Activated CD4-positive, alpha-beta T cell treated with anti-CD3 and anti-CD28 coated beads, Interleukin-2, Interleukin-4, amounts not matched to agents 100 ng/mL and 50 ng/mL, durations not matched to agents 16 hours and 8 hours (primary cell): ENCODE data around the gene OR51L1.

Experiments
- DNase-seq: peaks from one replicate; pipeline ENCODE4 v3.0.0-alpha.2; 2020; ENCODE audit warnings: low spot score

The OR51L1 gene

GRCh38 chr11:5046754-5047330 is 52.2 kb downstream of the OR51L1 start:
- DNase-seq = no peak
